ENCODE data around the gene PARVA.
"Not testable (repeated sequence)": the region's sequence is repeated elsewhere in the genome, so short reads cannot be mapped to it uniquely, and the experiment has no call there.

PARVA gene

GRCh38 chr11:12377106-12377823 is at the start of gene PARVA:
TSS of gene PARVA (plus strand) at chr11:12377571. CDS start at chr11:12377648, 77 bp downstream.
- FAIRE-seq: no peak

- no peak for FAIRE-seq
These were observed 48.2 kb upstream of the PARVA start for GRCh38 chr11:12329169-12329568.

- FAIRE-seq: no peak
These were observed 47.6 kb upstream of the PARVA start for GRCh38 chr11:12329797-12330196.

GRCh38 chr11:12330485-12331231 is 46.7 kb upstream of the PARVA start:
- FAIRE-seq: no peak

- peak; percentile 94 for FAIRE-seq
These were observed 46.0 kb upstream of the PARVA start for GRCh38 chr11:12331239-12331874.

GRCh38 chr11:12343526-12343925 is 33.8 kb upstream of the PARVA start:
- FAIRE-seq: no peak

GRCh38 chr11:12353534-12353933 is 23.8 kb upstream of the PARVA start:
- FAIRE-seq: no peak

GRCh38 chr11:12354750-12355545 is 22.4 kb upstream of the PARVA start:
- no peak for FAIRE-seq

- no peak for FAIRE-seq
These were observed 20.3 kb upstream of the PARVA start for GRCh38 chr11:12356944-12357655.

GRCh38 chr11:12357697-12358096 is 19.7 kb upstream of the PARVA start:
- FAIRE-seq: not testable (repeated sequence)

- no peak for FAIRE-seq
These were observed 18.8 kb upstream of the PARVA start for GRCh38 chr11:12358302-12359188.

- no peak for FAIRE-seq
These were observed 17.6 kb upstream of the PARVA start for GRCh38 chr11:12359761-12360160.

- no peak for FAIRE-seq
These were observed 15.7 kb upstream of the PARVA start for GRCh38 chr11:12361682-12362081.

- FAIRE-seq: no peak
These were observed 14.5 kb upstream of the PARVA start for GRCh38 chr11:12362857-12363256.

GRCh38 chr11:12363373-12363772 is 14.0 kb upstream of the PARVA start:
- FAIRE-seq: no peak

- not testable (repeated sequence) for FAIRE-seq
These were observed 11.3 kb upstream of the PARVA start for GRCh38 chr11:12365965-12366575.

- not testable (repeated sequence) for FAIRE-seq
These were observed 10.3 kb upstream of the PARVA start for GRCh38 chr11:12367057-12367456.

GRCh38 chr11:12372111-12372510 is 5.3 kb upstream of the PARVA start:
- no peak for FAIRE-seq

- FAIRE-seq: no peak
These were observed 1.7 kb upstream of the PARVA start for GRCh38 chr11:12375720-12376119.

- no peak for FAIRE-seq
These were observed 901 bp upstream of the PARVA start for GRCh38 chr11:12376259-12377081.

Measured in A204.1 (cell line).